Stimulated activated CD4-positive, alpha-beta T cell treated with anti-CD3 and anti-CD28 coated beads, Interleukin-15, amount 100 ng/mL, for 48 hours (primary cell): ENCODE results near the gene PHF24.
"Not testable (repeated sequence)": the region's sequence is repeated elsewhere in the genome, so short reads cannot be mapped to it uniquely, and the experiment has no call there.

ENCODE experiments used
- DNase-seq, 2 donors: peaks; one replicate each; pipeline ENCODE4 v3.0.0-alpha.2; 2020; ENCODE audit warnings: low read depth in 2 of 2

Gene PHF24

DNA sequence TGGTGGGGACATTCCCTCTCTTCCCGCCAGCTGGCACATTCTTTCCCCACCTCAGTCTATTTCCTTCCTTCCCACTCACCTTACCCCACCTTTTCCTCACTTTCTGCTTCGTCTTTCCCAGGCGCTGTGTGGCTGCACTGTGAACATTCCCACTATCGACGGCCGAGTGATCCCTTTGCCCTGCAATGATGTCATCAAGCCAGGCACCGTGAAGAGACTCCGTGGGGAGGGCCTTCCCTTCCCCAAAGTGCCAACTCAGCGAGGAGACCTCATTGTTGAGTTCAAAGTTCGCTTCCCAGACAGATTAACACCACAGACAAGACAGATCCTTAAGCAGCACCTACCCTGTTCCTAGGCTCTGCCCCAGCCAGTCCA, 38.8 kb downstream of the PHF24 start:
- DNase-seq, result no peak

DNA sequence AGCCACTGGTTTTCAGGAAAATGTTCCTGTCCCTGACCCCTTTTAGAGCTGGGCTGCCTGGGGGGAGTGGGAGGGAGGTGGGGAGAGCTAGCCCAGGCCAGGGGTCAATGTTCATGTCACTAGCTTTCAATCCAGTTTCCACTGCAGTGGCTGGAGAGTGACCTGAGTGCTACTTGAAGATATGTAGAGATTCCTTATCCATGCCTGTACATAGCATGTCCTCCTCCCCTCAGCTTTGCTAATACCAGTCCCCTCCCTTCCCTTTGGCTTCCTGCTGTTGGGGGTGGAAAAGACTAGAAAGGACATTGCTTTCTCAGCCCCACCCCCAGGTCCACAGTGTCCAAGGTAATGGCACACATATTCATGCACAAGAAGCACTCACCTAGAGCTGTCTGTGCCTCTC, 39.3 kb downstream of the PHF24 start:
- DNase-seq, result no peak

DNA sequence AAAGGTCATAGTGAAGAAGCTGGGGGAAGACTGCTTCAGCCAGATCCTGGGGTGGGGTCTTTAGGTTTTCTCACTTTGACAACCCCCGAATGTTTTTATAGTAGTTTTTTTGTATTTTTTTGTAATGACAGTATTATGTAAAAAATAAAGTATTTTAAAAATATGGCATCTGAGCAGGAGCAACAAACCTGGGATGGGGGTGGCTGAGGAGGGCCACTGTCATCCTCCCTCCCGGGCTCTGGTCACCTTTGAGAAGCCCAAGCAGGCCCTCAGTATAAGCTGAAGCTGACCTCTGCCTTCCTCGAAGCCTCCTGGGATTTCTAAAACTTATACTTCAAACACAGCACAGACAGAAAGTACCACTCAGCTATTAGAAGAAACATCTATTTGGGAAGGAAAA, 40.2 kb downstream of the PHF24 start:
- no peak for DNase-seq

DNA sequence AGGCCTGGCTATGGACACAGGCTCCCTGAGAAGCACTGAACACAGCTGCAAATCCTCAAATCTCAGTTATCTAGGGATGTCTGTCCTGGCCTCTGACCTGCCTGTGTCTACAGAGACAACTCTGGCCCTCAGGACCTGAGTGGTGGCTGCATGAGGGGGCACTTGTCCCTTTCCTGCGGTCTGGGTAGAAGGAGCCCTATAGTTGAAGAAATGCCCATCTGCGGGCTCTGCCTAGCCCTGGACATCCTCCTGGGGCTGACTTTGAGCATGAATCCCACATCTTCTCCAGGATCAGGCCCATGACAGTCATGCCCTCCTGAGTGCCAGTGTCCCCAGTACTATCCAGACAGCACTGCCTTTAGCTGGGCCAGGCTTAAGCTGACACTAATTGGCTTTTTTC, 41.5 kb downstream of the PHF24 start:
- DNase-seq, result no peak

DNA sequence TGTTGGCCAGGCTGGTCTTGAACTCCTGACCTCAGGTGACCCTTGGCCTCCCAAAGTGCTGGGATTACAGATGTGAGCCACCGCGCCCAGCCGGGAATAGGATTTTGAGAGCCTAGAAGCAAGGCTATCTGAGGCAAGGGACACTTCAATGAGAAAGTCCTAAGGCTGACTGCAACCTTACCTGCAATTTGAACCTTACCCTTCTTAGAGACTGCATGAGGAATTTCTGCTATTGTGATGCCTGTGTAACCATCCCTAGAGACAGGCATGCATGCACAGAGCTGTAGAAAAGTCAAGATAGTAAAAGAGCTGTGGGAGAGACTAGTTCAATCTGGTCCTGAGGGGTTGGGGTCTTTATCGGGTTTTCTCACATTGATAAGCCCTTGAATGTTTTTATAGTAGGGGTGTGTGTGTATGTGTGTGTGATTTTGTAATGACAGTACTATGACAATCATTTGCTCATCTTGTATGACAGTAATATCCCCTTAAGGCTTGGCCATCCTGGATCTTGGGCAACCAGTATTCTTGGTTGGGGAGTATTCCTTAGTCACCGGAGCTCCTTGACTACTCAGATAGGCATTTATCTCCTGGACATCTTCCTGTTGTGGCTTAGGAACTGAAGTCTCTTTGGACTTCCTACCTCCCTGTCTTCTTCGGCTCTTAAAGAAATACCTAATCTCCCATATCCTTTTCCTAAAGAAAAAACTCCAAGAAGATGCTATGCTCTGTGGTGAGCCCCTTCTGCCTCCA, 42.6 kb downstream of the PHF24 start:
- no peak for DNase-seq

DNA sequence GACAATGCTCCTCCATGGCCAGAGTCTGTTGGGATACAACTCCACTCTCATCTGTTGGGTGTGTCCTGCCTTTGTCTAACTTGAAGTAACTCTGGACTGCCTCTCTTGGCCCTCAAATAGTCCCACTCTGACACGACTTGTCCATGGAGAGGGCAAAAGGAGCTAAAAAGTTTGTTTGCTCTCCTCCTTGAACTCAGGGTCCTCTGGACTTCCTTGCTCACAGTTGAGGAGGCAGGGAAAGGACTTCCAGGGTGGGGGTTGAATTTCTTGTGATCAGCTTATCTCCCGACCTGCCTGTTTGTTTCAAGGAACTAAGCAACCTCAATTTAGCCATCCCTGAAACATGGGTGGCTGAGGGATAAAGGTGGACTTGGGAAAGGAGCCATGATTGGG, 43.2 kb downstream of the PHF24 start:
- no peak for DNase-seq

DNA sequence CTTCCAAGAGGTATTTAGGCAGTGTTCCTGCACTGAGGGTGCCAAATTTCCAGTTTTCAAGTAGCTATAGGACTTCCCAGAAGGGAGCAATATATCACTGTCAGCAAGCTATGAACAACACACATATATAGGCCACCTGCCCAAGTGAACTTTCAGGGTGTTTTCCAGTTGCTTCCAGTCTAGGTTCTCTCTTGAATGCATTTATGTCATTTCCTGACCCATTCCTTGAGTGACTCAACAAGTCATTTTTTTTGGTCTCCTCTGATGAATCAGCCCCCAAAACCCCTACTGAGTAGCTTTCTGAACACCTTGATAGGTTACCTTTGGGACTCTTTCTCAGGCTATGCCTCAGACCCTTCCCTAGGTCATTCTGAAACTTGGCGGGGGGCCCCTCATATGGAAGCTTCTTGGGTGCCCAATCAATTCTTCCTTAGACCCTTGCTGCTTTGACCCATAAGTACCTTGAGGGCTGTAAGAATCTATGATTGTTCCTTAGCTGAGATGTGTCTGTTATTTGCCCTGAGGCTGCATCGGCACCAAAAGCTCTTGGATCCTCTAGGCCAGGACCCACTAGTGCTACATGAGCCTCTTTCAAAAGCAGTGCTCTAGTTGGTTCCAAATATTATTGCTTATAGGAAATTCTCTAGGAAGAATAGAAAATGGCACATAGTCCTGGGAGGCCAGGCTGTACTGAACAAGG, 43.9 kb downstream of the PHF24 start:
- DNase-seq, result no peak

DNA sequence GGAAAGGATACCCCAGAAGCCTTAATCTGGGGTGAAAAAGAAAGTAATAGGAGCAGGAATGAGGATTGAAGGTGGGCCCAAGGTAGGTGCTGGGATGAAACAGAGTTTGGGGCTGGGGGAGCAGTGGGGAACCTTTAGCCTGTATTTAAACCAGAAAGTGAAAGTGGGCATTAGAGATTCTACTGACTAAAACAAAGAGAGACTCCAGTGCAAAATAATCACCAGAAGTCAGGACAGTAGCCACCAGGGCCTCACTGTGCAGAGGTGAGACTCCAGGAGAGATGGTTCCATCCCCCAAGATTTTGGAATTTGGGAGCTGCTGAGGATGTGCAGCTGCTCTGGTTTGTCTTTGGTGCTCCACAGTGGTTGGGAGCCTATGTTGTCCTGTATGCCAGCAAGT, 44.5 kb downstream of the PHF24 start:
- no peak for DNase-seq

DNA sequence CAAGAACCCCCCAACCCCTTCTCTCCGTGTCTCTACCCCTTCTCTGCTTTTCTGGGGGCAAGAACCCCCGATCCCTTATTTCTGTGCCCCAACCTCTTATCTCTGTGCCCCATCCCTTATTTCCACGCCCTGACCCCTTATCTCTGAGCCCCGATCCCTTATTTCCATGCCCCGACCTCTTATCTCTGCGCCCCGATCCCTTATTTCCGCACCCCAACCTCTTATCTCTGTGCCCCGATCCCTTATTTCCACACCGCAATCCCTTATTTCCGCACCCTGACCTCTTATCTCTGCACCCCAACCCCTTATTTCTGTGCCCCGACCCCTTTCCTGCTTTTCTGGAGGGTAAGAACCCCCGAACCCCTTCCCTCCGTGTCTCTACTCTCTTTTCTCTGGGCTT, 46.2 kb downstream of the PHF24 start:
- DNase-seq, result not testable (repeated sequence)

DNA sequence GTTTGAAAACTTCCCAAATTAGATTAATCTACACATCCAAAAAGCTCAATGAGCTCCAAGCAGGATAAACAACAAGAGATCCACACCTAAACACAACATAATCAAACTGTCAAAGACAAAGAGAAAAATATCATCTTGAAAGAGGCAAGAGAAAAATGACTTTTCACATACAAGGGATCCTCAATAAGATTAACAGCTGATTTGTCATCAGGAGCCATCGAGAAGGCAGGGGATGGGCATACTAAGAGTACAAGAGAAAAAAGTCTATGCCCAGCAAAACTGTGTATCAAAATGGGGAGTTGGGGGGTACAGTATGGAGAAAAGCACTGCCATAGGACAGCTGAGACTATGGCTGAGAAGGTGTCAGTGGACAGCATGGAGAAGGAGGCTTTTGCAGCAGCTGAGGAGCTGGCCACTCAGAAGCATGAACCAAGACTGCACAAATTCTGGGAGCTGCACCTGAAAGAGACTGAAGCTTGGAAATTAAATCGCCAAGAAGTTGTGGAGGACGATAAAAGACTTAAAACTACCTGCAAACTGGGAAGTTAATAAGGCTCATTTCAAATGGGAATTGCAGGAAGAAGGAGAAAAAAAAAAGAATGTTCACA, 52.4 kb downstream of the PHF24 start:
- DNase-seq, result no peak

DNA sequence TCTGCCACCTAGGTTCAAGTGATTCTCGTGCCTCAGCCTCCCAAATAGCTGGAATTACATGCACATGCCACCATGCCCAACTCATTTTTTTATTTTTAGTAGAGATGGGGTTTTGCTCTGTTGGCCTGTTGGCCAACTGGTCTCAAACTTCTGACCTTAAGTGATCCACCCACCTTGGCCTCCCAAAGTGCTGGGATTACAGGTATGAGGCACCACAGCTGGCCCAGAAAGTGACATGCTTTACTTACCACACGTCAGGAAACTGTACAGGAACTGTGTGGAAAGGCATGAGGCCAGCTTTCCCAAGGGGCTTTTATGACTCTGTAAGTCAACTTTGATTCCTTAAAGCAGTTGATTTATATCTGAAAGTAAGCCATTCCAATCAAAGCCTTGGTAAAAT, 56.4 kb downstream of the PHF24 start:
- DNase-seq, result no peak

DNA sequence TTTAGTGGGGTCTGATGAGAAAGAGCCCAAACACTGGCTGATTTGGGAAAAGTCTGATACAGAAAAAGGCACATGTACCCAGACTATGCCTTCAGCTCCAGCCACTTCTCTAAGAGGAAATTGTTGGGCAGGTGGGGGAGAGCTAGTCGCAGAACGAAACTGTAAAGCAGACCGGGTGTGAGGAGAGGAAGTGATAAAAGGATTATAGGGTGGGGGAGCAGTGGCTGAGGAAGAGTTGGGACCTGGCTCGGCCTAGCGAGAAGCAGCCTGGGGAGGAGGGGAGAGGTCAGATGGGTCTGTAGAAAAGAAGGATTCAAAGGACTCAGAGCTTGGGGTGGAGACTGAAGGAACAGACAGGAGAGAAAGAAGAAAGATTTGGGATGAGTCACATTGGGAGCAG, 65.4 kb downstream of the PHF24 start:
- DNase-seq, result not testable (repeated sequence)

DNA sequence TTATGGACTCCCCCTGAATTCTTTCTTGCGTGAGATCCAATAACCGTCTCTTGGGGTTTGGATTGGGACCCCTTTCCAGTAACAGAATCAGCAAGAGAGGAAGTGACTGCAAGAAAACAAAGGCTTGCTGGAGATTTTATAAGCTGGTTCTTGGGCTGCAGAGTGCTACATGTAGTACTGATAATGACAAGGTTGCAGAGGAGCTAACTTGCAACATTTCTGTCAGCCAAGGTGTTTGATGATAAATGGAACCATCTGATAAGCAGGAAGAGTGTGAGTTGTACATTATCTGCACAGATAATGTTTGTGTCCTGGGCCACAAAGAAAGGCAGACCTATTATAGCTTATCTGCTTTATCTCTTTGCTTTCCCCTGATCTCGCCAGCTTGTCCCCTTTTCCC, 68.6 kb downstream of the PHF24 start:
- DNase-seq, result no peak

DNA sequence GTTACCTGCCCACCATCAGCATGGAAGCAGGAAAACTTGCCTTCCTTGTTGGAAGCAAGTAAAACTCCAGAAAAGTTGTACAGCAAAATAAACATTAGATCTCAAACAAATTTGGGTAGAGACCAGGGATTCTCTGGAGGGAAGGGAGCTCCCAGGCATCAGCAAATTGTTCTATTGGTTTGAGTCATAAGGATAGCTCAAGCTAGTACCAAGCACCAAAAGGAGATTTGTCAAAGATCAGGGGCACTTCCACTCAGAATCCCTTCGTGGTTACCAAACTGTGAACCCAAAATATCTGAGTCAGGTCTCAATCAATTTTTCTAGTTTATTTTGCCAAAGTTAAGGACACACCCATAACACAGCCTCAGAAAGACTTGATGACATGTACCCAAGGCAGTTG, 69.3 kb downstream of the PHF24 start:
- DNase-seq, result no peak

DNA sequence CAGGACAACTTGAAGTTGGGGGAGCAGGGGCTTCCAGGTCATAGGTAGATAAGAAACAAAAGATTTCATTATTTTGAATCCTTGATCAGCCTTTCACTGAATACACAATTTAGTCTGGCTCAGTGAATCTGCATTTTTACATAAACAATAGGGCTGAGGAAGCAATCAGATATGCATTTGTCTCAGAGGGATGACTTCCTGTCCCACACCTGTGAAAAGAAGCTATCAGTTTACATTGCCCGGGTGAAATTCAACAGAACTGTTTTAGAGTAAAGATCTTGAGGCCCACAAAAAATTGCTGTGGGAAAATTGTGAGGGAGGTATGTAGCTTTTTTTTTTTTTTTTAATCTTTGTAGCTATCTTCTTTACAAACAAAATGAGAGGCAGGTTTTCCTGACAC, 69.8 kb downstream of the PHF24 start:
- DNase-seq, result no peak

DNA sequence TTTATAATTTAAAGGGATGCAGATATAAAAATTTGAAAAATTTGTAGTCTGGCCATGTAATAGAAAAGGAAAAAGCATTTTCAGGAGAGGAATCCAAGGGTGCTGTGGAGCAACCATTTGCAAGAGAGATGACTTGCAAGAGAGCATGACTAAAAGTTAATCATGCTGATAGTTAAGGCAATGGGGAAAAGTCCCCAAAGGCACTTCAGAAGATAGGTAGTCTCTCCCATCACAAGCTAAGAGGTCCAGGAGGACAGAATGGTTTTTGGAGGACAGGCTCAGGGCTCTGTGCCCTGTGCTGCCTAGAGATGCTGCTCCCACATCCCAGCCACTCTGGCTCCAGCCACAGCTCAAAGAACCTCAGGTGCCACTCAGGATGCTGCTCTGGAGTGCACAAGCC, 70.3 kb downstream of the PHF24 start:
- no peak for DNase-seq

DNA sequence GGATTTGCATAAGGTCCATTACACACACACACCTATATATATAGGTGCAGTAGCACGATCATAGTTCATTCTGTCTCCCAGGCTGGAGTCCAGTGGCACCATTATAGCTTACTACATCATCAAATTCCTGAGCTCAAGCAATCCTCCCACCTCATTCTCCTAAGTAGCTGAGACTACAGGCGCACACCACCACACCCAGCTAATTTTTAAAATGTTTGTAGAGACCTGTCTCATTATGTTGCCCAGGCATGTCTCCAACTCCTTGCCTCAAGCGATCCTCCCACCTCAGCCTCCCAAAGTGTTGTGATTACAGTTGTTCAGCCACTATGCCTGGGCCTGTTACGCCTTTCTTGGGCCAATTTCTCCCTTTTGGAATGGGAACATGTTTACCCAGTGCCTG, 71.2 kb downstream of the PHF24 start:
- DNase-seq, result no peak

DNA sequence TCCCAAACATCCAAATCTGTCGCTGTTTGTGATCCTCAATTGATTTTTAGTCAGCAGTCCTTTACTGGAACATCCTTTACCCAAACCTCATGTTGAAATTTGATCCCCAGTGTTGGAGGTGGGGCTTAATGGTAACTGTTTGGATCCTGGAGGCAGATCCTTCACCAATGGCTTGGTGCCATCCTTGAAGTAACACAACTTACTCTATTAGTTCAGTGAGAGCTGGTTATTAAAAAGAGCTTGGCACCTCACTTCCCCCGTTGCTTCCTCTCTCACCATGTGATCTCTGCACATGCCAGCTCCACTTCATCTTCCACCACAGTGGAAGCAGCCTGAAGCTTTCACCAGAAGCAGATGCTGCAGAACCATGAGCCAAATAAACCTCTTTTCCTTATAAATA, 71.8 kb downstream of the PHF24 start:
- DNase-seq, result no peak
